HG02571 (cell line): ENCODE measurements around the gene MYH15.

Source experiments
- ATAC-seq: cut with Tn5 transposase; IDR thresholded peaks from one replicate; pipeline ENCODE4 v1.9.1; 2021; ENCODE audit warnings: mild to moderate bottlenecking, moderate library complexity; ENCODE audit not compliant: unreplicated experiment

The MYH15 gene

GRCh38 chr3:108342837-108343486, 167.4 kb downstream of the MYH15 start:
- ATAC-seq = peak; percentile 70

- ATAC-seq = no peak
Measured at GRCh38 chr3:108341911-108342310, 168.5 kb downstream of the MYH15 start.

DNA sequence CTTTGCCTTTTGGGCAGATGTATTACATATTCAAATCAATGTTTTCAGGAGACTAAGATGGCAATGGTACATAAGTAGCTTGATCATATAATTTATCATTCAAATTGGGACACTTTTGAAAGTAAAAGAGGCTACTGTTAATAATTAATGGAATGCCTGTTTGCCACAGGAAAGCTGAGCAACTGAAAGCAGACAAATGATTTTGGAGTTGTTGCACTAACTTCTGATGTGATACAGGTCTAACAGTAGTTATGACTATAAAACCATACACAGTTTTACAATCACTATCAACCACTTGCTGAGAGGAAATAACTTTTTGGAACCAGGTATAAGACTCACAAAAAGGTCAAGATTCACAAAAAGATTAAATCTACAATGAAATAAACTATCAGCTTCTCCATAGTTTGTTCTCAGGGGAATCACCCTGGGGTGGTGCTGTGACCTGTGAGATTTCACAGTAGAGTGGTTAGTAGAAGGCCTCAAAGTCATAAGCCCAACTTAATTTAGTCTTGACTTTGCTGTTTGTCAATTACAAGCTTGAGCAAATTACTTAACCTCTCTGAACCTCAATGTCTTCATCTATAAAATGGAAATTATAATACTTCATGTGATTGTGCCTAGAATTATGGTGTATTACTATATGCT, 171.4 kb downstream of the MYH15 start:
- no peak for ATAC-seq

DNA sequence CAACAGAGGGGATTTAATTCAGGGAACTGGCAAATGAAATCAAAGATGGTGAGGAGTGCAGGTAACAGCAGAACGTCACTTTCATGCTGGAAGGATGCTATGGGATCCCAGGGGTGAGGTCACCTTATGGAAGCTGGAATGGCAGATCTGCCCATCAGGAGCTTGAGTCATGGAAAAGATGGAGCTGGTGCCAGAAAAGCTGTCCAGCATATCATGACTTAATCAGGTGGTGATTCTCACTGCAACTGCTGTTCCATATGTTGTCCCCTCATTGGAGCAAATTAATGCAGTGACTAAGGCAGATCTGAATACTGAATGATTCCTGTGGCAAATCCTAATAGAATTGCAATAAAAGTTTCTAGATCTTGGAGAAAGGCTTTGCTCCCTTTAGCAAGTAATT, 175.7 kb downstream of the MYH15 start:
- ATAC-seq = no peak

- ATAC-seq = no peak
Measured at GRCh38 chr3:108333961-108334360, 176.4 kb downstream of the MYH15 start.

DNA sequence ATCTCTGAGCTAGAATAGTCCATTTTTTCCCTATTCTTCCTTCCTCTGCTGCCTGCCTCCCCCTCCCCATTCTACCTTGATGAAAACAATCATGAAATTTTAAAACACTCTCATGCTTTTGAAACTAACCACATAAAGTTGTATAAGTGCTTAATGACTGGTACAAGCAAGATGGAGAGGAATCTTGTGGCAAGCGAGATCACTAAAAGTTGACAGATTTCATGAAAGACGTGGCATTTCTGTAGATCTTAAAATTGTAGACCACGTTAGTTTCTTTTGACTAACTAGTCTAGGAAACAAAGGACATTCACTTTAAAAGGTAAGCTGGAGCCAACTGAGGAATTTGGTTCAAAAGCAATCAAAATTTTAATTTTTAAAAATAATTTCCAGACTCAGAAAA, 178.6 kb downstream of the MYH15 start:
- ATAC-seq = no peak
